ENCODE data around the gene GMPPA.

Gene GMPPA

DNA sequence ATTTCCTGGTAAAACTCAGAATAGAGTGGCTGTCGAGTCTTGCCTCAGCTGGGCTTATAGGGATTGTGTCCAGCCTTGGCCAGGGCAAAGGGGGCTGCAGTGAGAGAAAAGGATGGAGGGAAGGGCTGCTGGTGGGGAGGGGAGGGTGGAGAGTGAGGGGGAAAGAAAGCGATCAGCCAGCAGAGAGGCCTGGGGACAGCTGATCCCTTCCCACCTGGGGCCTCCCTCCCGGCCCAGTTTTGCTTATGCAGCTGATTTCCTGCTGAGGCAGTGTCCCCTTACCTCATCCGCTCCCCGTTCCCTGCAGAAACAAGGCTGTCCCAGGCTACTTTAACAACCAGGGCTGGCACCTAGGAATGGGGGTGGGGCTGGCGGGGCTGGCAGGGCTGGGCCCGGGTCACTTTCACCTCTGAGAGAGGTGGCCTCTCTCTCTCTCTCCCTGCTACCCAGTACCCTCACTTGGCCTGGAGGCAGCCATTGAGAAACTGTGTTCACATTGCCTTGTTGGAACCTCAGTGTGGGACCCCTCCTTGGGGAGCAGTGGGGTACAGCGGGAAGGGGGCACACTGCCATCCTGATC lies 12.2 kb upstream of the GMPPA start:
- DNase-seq = no peak

- no peak for DNase-seq
These were observed 10.4 kb upstream of the GMPPA start for GRCh38 chr2:219488149-219488843.

DNA sequence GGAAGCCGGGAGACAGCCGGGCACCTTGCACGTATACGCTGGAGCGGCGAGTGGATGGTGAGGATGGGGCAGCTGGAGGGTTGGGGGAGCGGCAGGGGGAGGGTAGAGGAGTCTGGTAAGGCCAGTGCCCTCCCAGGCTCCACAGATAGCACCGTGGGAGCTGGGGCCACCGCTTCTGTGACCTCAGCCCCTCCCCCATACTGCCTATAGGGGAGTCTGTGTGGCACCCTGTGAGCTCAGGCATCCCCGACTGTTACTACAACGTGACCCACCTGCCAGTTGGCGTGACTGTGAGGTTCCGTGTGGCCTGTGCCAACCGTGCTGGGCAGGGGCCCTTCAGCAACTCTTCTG lies 9.9 kb upstream of the GMPPA start:
- no peak for DNase-seq

- no peak for DNase-seq
These were observed 9.4 kb upstream of the GMPPA start for GRCh38 chr2:219489315-219489714.

- no peak for DNase-seq
These were observed 8.5 kb upstream of the GMPPA start for GRCh38 chr2:219490186-219490585.

DNA sequence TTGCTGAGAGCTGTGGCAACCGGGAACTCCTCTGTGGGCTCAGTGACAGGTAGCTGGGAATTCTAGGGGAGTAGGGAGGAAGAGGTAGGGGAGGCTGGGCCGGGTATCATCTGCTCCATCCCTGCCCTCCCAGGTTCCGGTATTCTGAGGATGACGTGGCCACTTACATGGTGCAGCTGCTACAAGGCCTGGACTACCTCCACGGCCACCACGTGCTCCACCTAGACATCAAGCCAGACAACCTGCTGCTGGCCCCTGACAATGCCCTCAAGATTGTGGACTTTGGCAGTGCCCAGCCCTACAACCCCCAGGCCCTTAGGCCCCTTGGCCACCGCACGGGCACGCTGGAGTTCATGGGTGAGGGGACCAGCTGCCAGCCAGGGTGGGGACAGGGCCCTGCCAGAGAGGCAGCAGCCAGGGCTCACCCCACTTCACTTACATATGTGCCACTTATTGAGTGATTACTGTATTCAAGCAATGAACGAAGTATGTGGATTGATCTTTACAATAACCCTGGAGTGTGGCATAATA lies 8.0 kb upstream of the GMPPA start:
- DNase-seq = no peak

GRCh38 chr2:219491278-219491963 lies 7.3 kb upstream of the GMPPA start:
- DNase-seq = no peak

GRCh38 chr2:219492575-219492974 lies 6.1 kb upstream of the GMPPA start:
- DNase-seq = peak; percentile 73

GRCh38 chr2:219493086-219493485 lies 5.6 kb upstream of the GMPPA start:
- DNase-seq = no peak

DNA sequence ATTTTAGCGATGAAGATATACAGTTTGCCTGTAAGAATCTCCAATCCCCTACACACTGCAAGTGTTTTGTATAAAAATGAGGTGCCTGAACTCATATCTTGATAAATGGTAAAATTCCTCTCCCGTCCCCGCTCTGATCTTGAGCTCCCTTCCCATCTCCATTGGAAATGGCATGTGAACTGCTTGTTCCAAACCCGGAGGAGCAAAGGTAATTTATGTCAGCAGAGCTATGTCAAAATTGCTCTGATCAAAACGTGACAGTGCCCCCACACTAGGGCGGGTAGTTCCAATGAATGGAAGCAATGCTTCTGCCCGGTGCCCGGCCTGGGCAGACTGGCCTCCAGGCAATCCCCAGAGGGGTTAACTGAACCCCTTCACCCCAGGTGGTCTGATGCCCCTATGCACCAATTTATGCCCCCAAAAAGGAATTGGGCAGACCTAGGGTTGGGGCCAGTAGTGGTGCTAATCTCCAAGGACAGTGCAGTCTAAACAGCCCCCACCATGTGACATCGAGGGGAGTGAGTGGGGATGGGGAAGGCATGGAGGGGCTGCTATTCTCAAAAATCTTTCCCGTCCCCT lies 3.6 kb upstream of the GMPPA start:
- no peak for DNase-seq

GRCh38 chr2:219495531-219496122 lies 3.1 kb upstream of the GMPPA start:
- DNase-seq = peak; percentile 86

DNA sequence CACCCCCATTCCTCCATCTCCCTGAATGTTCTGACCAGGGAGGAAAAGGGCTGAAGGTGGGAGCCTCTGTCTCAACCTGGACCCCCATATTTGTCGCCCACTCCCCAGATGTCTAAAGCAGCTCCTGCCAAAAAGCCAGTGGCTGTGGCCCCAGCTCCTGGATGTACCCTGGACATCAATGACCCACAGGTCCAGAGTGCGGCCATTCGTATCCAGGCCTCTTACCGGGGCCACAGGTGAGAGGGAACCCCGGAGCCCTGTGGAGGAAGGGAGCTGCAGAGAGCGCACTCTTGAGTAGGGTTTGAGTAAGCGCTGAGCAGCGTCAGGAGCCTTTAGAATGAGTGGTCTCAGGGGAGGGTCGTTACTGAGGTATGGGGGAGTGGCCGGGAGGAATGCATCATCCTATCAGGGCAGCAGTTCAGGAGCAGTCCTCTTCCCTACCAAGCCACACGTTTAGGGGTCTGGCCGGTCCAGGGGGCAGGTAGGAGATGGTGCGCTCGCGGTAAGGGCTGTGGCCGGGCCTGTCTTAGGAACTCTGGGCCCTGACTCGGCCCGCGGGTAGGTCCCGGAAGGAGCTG lies 2.4 kb upstream of the GMPPA start:
- DNase-seq = no peak

GRCh38 chr2:219496825-219497494 lies 1.7 kb upstream of the GMPPA start:
- DNase-seq = no peak

GRCh38 chr2:219497495-219498279 lies 1.0 kb upstream of the GMPPA start:
- DNase-seq = peak; percentile 90

DNA sequence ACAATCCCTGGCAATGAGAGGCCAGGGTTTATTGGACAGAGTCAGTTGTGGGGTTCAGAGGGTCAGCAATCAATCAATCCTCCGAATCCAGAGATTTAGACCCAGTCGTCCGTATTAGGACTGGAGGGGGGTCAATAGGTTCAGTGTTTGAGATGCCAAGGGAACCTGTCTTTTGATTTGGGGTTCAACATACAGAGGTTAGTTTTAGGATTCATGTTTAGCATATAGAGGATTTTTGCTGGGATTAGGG lies 292 bp downstream of the GMPPA start:
- DNase-seq = no peak

GRCh38 chr2:219499555-219499954 lies 864 bp downstream of the GMPPA start:
- DNase-seq = no peak

DNA sequence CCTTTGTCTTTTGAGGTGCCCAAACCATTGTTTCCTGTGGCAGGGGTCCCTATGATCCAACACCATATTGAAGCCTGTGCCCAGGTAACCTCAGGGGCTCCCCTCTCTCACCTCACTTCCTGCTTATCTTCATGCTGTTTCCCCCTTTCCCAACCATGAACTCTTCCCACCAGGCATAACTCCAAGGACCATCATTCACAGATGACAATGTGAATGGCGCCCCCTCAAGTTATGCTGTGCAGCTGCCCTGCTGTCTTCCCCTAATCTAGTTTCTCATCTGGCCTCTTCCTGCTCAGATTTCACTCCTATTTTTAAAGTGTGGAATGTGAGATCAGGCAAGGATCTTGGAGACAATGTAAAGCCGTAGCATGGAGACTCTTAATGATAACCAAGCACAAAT lies 1.4 kb downstream of the GMPPA start:
- no peak for DNase-seq

DNA sequence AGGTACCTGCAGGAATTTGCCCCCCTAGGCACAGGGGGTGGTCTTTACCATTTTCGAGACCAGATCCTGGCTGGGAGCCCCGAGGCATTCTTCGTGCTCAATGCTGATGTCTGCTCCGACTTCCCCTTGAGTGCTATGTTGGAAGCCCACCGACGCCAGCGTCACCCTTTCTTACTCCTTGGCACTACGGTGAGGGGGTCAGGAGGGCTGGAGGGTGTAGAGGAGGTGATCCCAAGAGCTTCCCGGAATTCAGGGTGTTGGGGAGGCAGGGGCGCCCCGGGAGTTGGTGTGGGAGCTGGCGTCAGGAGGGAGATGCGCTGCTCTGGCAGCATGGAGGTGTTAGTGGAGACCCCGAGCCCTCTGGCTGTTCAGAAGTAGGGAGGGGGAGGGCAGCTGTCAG lies 3.2 kb downstream of the GMPPA start:
- no peak for DNase-seq

DNA sequence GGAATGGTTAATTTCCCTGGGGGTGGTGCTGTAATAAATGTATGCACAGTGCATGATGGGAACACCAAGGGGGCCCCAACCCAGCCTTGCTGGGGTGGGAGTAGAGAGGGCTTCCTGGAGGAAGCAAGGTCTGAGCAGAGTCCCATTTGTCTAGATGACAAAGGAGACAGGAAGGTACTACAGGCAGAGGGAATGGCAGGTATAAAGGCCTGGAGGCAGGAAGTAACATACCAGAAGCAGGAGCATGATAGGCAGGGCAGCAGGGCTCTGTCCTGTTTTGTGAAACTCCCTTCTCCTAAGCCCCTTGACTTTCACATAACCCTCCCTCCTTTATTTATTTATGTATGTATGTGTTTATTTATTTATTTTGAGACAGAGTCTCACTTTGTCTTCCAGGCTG lies 3.9 kb downstream of the GMPPA start:
- DNase-seq = peak; percentile 64

DNA sequence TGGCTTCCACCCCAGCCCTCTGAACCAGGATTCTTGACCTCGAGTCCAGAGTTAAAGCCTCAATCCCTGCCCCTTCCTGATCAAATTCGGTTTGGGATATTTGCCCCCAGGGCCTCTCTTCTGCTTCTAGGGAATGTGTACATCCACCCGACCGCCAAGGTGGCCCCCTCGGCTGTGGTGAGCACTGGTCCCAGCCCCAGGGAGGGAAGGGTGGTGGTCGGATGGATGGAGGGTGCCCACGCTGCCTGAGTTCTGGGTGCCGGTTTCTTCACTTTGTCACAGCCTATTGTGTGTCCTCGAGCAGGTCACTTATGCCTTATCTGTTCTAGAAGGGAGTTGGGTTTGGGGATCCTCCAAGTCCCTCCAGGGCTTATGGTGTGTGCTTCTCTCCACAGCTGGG lies 6.9 kb downstream of the GMPPA start:
- DNase-seq = no peak

DNA sequence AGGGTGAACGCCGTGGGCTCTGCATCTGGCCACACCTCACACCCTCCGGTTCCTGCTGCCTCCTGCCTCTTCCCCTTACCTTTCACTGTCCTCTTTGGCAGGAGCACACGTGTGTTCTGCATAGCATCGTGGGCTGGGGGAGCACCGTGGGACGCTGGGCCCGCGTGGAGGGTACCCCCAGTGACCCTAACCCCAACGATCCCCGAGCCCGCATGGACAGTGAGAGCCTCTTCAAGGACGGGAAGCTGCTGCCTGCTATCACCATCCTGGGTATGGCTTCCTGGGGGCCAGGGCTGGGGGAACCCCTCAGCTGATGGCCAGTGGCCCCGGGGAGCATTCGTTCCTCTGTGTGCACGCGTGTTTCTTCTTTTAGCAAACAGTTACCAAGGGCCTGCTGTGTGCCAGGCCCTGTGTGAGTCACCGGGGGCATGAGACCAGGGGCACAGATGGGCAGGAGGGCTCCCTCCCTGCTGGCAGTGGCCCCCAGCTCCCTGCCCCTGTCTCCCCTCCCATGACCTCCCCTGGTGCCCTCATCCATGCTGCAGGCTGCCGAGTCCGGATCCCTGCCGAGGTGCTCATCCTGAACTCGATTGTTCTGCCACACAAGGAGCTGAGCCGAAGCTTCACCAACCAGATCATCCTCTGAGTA lies 7.6 kb downstream of the GMPPA start:
- no peak for DNase-seq
